Endothelial cell (in vitro differentiated cells): ENCODE results near the gene NBPF3. TPM values are rescaled to one million over a fixed set of nuclear protein-coding genes. Genes with fewer than 3 reads are reported as not detected.

Experiments
- DNase-seq: peaks from one replicate; pipeline ENCODE4 v3.0.0; 2021; ENCODE audit warnings: low spot score
- H3K27ac Mint-ChIP-seq: one replicate; pipeline ENCODE4 v1.8.0; 2021; ENCODE audit warnings: mixed read lengths, inconsistent platforms; ENCODE audit not compliant: unreplicated experiment
- H3K27me3 Mint-ChIP-seq: one replicate; pipeline ENCODE4 v1.8.0; 2021; ENCODE audit warnings: mild to moderate bottlenecking, moderate library complexity, mixed read lengths, inconsistent platforms; ENCODE audit not compliant: unreplicated experiment
- H3K36me3 Mint-ChIP-seq: one replicate; pipeline ENCODE4 v1.8.0; 2021; ENCODE audit warnings: mild to moderate bottlenecking, low read depth, mixed read lengths, inconsistent platforms; ENCODE audit not compliant: unreplicated experiment
- H3K4me1 Mint-ChIP-seq: one replicate; pipeline ENCODE4 v1.8.0; 2021; ENCODE audit warnings: mild to moderate bottlenecking, mixed read lengths, inconsistent platforms; ENCODE audit not compliant: unreplicated experiment
- H3K4me3 Mint-ChIP-seq: one replicate; pipeline ENCODE4 v1.8.0; 2021; ENCODE audit warnings: mild to moderate bottlenecking, mixed read lengths, inconsistent platforms; ENCODE audit not compliant: unreplicated experiment
- H3K9me3 Mint-ChIP-seq: one replicate; pipeline ENCODE4 v1.8.0; 2021; ENCODE audit warnings: mixed read lengths, inconsistent platforms; ENCODE audit not compliant: unreplicated experiment
- CTCF ChIP-seq: fragments of 200-600 bp; sonication (generic); IDR thresholded peaks from one replicate; pipeline ENCODE4 v1.5.0; 2021; ENCODE audit warnings: antibody characterized with exemption; ENCODE audit not compliant: unreplicated experiment
- total RNA-seq: library from RNA; stranded (reverse); fragmentation: NEBNext Ultra II Directional; extraction: Animal tissue kit (Norgen Biotek cat#: 25700); gene quantifications from one replicate; pipeline ENCODE4 v1.2.1, GENCODE V29; 2021; ENCODE audit not compliant: unreplicated experiment

The NBPF3 gene
- total RNA-seq, 1 donor from 2014 or later = 11.1 TPM

GRCh38 chr1:21496063-21496462 lies 56.1 kb downstream of the NBPF3 start:
- Mint-ChIP-seq H3K9me3 (no peaks in the 10 kb centered on the region), H3K4me3 (no peak overlapping the region), H3K4me1 (no peaks in the 10 kb centered on the region), H3K27ac (no peak overlapping the region), H3K36me3 (no peaks in the 10 kb centered on the region), H3K27me3 (peaks cover 6% of the 10 kb centered on the region)
- TF ChIP-seq CTCF = no peak
- DNase-seq = no peak

GRCh38 chr1:21496886-21497285 lies 56.9 kb downstream of the NBPF3 start:
- Mint-ChIP-seq H3K4me3 (no peak overlapping the region), H3K27ac (no peak overlapping the region), H3K9me3 (no peaks in the 10 kb centered on the region), H3K27me3 (peaks cover 8% of the 10 kb centered on the region), H3K36me3 (no peaks in the 10 kb centered on the region), H3K4me1 (no peaks in the 10 kb centered on the region)
- no peak for DNase-seq
- TF ChIP-seq CTCF = no peak

- H3K27ac Mint-ChIP-seq = no peak overlapping the region
- H3K27me3 Mint-ChIP-seq = peaks cover 8% of the 10 kb centered on the region
Observed at GRCh38 chr1:21497466-21498061, 57.6 kb downstream of the NBPF3 start.

GRCh38 chr1:21499283-21499950 lies 59.5 kb downstream of the NBPF3 start:
- Mint-ChIP-seq H3K4me1 (peaks cover 2% of the 10 kb centered on the region), H3K9me3 (no peaks in the 10 kb centered on the region), H3K4me3 (no peak overlapping the region), H3K36me3 (no peaks in the 10 kb centered on the region), H3K27me3 (peaks cover 6% of the 10 kb centered on the region), H3K27ac (no peak overlapping the region)
- TF ChIP-seq CTCF = no peak
- DNase-seq = no peak

More at GRCh38 chr1:21497466-21498061, 57.6 kb downstream of the NBPF3 start:
- no peaks in the 10 kb centered on the region for H3K4me1 Mint-ChIP-seq
- TF ChIP-seq CTCF = no peak
- no peaks in the 10 kb centered on the region for H3K9me3 Mint-ChIP-seq
- H3K36me3 Mint-ChIP-seq = no peaks in the 10 kb centered on the region
- no peak overlapping the region for H3K4me3 Mint-ChIP-seq
- DNase-seq = no peak

GRCh38 chr1:21503706-21504377 lies 63.9 kb downstream of the NBPF3 start:
- Mint-ChIP-seq H3K36me3 (no peaks in the 10 kb centered on the region), H3K4me1 (peaks cover 7% of the 10 kb centered on the region), H3K27ac (peak overlapping the region; percentile 4), H3K9me3 (no peaks in the 10 kb centered on the region), H3K27me3 (peaks cover 6% of the 10 kb centered on the region), H3K4me3 (no peak overlapping the region)
- no peak for DNase-seq
- TF ChIP-seq CTCF = no peak
